Endothelial cell of umbilical vein (primary cell): ENCODE data around the gene RNF130. TPM values are rescaled to one million over a fixed set of nuclear protein-coding genes. Genes with fewer than 3 reads are reported as not detected.

ENCODE experiments used
- BruUV-seq: library from RNA; stranded (reverse); fragments of 400-500 nt; replicated peaks from 2 replicates; lab custom pipeline; 2021; lab: Mats Ljungman, UMichigan
- CTCF ChIA-PET: fragments of 300-600, 350-600 bp; sonication (Branson Sonifier 250); formaldehyde crosslinking; loops from one replicate; lab custom pipeline; 2021; ENCODE audit warnings: antibody characterized with exemption, inconsistent platforms; lab: Charles Lee
- POLR2A ChIA-PET: fragments of 300-600, 350-600 bp; sonication (Branson Sonifier 250); formaldehyde crosslinking; loops from one replicate; lab custom pipeline; 2021; ENCODE audit warnings: antibody characterized with exemption, inconsistent platforms; lab: Charles Lee
- DNase-seq: peaks from one replicate; pipeline ENCODE4 v3.0.0-alpha.2; 2011; ENCODE audit warnings: low read depth, low spot score
- FAIRE-seq: peaks from 2 replicates; lab custom pipeline; 2011; peaks lifted over from hg19 to GRCh38; lab: Jason Lieb, UNC
- H2AFZ ChIP-seq: 2 replicates; pipeline ENCODE4 v1.6.0; 2012; ENCODE audit warnings: low read depth, low read length, control low read depth, inconsistent platforms
- H3K27ac ChIP-seq: 2 replicates; pipeline ENCODE4 v1.5.1; 2011; ENCODE audit warnings: low read depth, mild to moderate bottlenecking, control low read depth, low read length, moderate library complexity; ENCODE audit not compliant: insufficient read depth
- H3K27me3 ChIP-seq, 2 experiments: 2 replicates each; pipeline versions ENCODE4 v1.6.0 to v1.6.1; 2011; ENCODE audit warnings: low read length in 2 of 2, mixed read lengths in 1 of 2; ENCODE audit not compliant: control insufficient read depth in 2 of 2, insufficient read depth in 2 of 2
- H3K36me3 ChIP-seq, 2 experiments: 2 replicates in 1 of 2; 3 replicates in 1 of 2; pipeline ENCODE4 v1.5.1; 2011; ENCODE audit warnings: low read length in 2 of 2, mild to moderate bottlenecking in 1 of 2, moderate library complexity in 1 of 2; ENCODE audit not compliant: control insufficient read depth in 2 of 2, insufficient read depth in 2 of 2; ENCODE audit errors: extremely low read depth in 1 of 2
- H3K4me1 ChIP-seq: 3 replicates; pipeline ENCODE4 v1.5.1; 2011; ENCODE audit warnings: mild to moderate bottlenecking, low read length; ENCODE audit not compliant: control insufficient read depth, insufficient read depth; ENCODE audit errors: extremely low read depth
- H3K4me2 ChIP-seq: 2 replicates; pipeline ENCODE4 v1.6.1; 2011; ENCODE audit warnings: low read length, control low read depth, mixed read lengths; ENCODE audit not compliant: insufficient read depth
- H3K4me3 ChIP-seq, 3 experiments: fragments of 200-600 bp in 1 of 3; sonication (generic), shearing (Covaris generic) in 1 of 3; replicated peaks in 1 of 3; 2 replicates each; pipeline ENCODE4 v1.5.1; 2011 to 2016; ENCODE audit warnings: control low read depth in 3 of 3, low read length in 3 of 3, mild to moderate bottlenecking in 2 of 3, inconsistent platforms in 1 of 3, low read depth in 1 of 3, moderate library complexity in 1 of 3; ENCODE audit not compliant: insufficient read depth in 1 of 3
- H3K79me2 ChIP-seq: 2 replicates; pipeline ENCODE4 v1.6.0; 2012; ENCODE audit warnings: low read length, inconsistent platforms; ENCODE audit not compliant: control insufficient read depth, insufficient read depth
- H3K9ac ChIP-seq: replicated peaks from 2 replicates; pipeline ENCODE3; 2011; ENCODE audit warnings: low read length, control low read depth; ENCODE audit not compliant: insufficient read depth; ENCODE audit errors: extremely low read depth
- H3K9me1 ChIP-seq: replicated peaks from 3 replicates; pipeline ENCODE4 v1.6.0; 2011; ENCODE audit warnings: mild to moderate bottlenecking, low read length; ENCODE audit not compliant: control insufficient read depth, insufficient read depth; ENCODE audit errors: extremely low read depth
- H3K9me3 ChIP-seq: replicated peaks from 2 replicates; pipeline ENCODE4 v1.5.1; 2012; ENCODE audit warnings: low read length, inconsistent platforms; ENCODE audit not compliant: control insufficient read depth, insufficient read depth
- H4K20me1 ChIP-seq: replicated peaks from 2 replicates; pipeline ENCODE3; 2011; ENCODE audit warnings: mild to moderate bottlenecking, low read length; ENCODE audit not compliant: control insufficient read depth, insufficient read depth; ENCODE audit errors: extremely low read depth
- CTCF ChIP-seq, 2 donors: IDR thresholded peaks; 1 replicate in 1 of 2; 2 replicates in 1 of 2; pipeline ENCODE4 v1.5.1; 2011; ENCODE audit warnings: low read length in 2 of 2, mild to moderate bottlenecking in 2 of 2, moderate library complexity in 2 of 2, control low read depth in 1 of 2, inconsistent platforms in 1 of 2, low read depth in 1 of 2; ENCODE audit not compliant: insufficient read depth in 1 of 2; ENCODE audit errors: extremely low read depth in 1 of 2
- JUN ChIP-seq: IDR thresholded peaks from 2 replicates; pipeline ENCODE4 v1.6.1; 2011; ENCODE audit warnings: borderline replicate concordance, low read depth; ENCODE audit not compliant: insufficient read length, insufficient read depth
- MAX ChIP-seq: IDR thresholded peaks from 2 replicates; pipeline ENCODE4 v1.6.1; 2011; ENCODE audit not compliant: insufficient read depth, insufficient read length
- POLR2AphosphoS5 ChIP-seq: IDR thresholded peaks from 2 replicates; pipeline ENCODE4 v1.6.1; 2012; ENCODE audit warnings: low read depth, mild to moderate bottlenecking, control low read depth, low read length, moderate library complexity; ENCODE audit not compliant: insufficient read depth
- dilution Hi-C: fragments of 300-500 bp; cut with MboI; formaldehyde crosslinking; loops from one replicate; pipeline ENCODE4 v1.15.0; 2019; ENCODE audit warnings: low sequenced_read_pairs; ENCODE audit not compliant: extremely low pct_ligation_motif_present
- intact Hi-C: fragments of 100-400 bp; cut with micrococcal nuclease; formaldehyde crosslinking; loops from one replicate; pipeline ENCODE4 v1.10.0; 2022
- polyA plus RNA-seq, 4 experiments: library from polyadenylated mRNA; depleted of rRNA in 3 of 4; stranded (reverse) in 3 of 4; unstranded in 1 of 4; fragments of >200 nt; gene quantifications; 2 replicates each; pipeline versions ENCODE4 v1.2.1 to v1.2.3, GENCODE V29; 2011 to 2012; ENCODE audit warnings: missing spikeins in 1 of 4
- total RNA-seq: library from RNA; stranded (reverse); gene quantifications from 2 replicates; pipeline ENCODE4 v1.2.3, GENCODE V29; 2021

RNF130 gene
- total and polyA plus RNA-seq, 2 donors (not counting 3 experiments of a cell fraction or from before 2014, with no cell fraction given), result 43.0 to 43.1 TPM

DNA sequence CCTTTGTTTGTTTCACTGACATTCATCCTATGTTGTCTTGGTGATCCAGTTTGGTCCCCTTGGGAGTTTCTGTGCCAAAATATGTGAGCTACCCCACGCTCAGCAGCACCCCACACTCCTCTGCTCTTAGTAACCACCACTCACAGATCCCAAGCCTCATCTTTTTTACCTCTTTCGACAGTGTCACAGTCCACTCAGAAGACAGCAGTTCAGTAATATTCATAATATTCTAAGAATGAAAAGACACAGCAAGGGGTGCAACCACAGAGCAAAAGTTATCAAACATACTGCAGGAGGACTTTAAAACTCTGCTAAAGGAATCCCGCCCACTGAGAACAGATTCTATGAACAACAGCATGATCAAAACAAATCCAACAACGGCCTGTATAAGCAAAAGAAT lies 28.2 kb downstream of the RNF130 start:
- TF ChIP-seq POLR2AphosphoS5 (no peak), JUN (no peak), CTCF (IDR thresholded peaks at IDR 0.05; ENCODE audit: extremely low read depth in 1 of 2, insufficient read depth in 1 of 2, low read depth in 1 of 2, low read length in 2 of 2) (no peak), MAX (no peak)
- Histone ChIP-seq H3K9me1 (no peaks in the 10 kb centered on the region), H3K4me1 (peaks cover 8% of the 10 kb centered on the region), H3K27me3 (no peaks in the 10 kb centered on the region), H3K79me2 (peaks cover 1% of the 10 kb centered on the region), H3K36me3 (no peaks in the 10 kb centered on the region), H3K9me3 (no peaks in the 10 kb centered on the region), H4K20me1 (no peaks in the 10 kb centered on the region), H2AFZ (no peak overlapping the region), H3K27ac (no peak overlapping the region), H3K4me2 (no peak overlapping the region), H3K4me3 (no peak overlapping the region), H3K9ac (no peak overlapping the region)
- ChIA-PET CTCF (no interaction called here), POLR2A (no interaction called here)
- no TSS peak for BruUV-seq
- FAIRE-seq, result no peak
- intact Hi-C loops, result no loop called here
- no peak for DNase-seq
- dilution Hi-C loops, result no loop called here
